GM18951 (cell line): ENCODE data around the gene CABP7.

ENCODE experiments used
- POLR2A ChIP-seq: IDR thresholded peaks from 4 replicates; pipeline ENCODE4 v1.6.1; 2011; ENCODE audit warnings: mild to moderate bottlenecking; ENCODE audit not compliant: insufficient read length, insufficient read depth; ENCODE audit errors: extremely low read depth
- in situ Hi-C: fragments of 300-500 bp; cut with MboI; formaldehyde crosslinking; loops from one replicate; pipeline ENCODE4 v1.12.0; 2022; ENCODE audit warnings: low sequenced_read_pairs, mixed read lengths, inconsistent platforms; ENCODE audit not compliant: unreplicated experiment

The CABP7 gene

DNA sequence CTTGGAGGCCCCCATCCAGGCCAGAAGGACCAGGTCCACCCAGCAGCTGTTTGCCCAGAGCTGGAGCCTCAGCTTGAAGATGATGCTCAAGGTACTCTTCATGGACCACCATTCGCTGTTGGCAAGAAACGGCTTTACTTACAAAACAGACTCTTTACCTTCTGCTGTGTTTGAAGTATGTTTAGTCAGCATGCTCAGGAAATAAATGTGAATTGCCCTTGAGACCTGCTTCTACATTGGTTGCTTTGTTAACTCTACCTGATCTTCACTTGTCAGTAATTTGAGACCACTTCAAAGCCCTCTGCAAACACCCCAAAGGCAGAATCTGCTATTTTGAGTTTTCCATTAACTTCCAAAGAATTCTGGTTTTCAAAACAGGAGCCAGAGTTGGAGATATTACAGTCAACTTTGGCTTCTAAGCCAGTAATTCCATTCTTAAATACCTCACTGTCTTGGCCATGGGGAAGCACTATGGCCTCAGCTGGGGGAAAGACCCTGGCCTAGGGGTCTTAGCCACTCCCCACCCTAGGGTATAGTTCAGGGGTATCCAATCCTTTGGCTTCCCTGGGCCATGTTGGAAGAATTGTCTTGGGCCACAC is 50.0 kb downstream of the CABP7 start:
- in situ Hi-C loops: no loop called here
- no peak for TF ChIP-seq POLR2A

DNA sequence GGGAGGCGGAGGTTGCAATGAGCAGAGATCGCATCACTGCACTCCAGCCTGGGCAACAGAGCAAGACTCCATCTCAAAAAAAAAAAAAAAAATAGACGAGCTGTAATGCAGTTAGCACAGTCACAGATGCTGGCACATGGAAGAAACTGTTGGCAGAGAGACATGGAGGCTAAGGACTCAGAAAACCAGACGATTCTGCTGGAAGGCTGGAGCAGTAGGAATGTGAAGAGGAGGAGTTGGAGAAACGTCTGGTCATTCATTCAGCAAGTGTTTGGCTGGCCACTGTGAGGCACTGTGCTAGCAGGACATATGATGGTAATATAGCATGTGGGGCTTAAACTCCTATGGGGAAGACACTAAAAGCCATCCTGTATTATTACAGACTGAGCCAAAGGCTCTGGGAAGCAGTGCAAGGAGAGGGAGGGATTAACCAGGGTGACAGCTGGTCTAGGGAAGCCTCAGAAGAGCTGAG is 52.4 kb downstream of the CABP7 start:
- in situ Hi-C loops: no loop called here
- TF ChIP-seq POLR2A: no peak

DNA sequence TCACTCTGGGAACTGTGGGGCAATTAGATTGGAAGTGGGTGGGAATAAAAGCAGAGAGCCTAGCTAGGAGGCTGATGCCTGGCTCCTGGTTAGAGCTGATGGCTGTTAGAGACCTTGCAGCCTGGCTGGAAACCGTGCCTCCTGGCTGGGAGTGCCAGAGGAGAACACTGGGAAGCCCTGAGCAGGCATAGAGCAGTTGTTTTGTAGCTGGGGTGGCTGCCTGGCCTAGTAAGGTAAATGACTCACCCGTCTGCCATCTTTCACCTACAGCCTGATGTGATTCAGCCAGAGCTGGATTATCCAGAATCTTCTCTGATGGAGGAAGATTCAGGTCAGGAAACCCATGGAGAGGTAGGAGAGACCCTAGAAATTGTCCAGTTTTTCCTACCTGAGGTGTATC is 53.4 kb downstream of the CABP7 start:
- no peak for TF ChIP-seq POLR2A
- in situ Hi-C loops: no loop called here

- in situ Hi-C loops: no loop called here
- TF ChIP-seq POLR2A: no peak
Measured at GRCh38 chr22:29780220-29780619, 60.4 kb downstream of the CABP7 start.

DNA sequence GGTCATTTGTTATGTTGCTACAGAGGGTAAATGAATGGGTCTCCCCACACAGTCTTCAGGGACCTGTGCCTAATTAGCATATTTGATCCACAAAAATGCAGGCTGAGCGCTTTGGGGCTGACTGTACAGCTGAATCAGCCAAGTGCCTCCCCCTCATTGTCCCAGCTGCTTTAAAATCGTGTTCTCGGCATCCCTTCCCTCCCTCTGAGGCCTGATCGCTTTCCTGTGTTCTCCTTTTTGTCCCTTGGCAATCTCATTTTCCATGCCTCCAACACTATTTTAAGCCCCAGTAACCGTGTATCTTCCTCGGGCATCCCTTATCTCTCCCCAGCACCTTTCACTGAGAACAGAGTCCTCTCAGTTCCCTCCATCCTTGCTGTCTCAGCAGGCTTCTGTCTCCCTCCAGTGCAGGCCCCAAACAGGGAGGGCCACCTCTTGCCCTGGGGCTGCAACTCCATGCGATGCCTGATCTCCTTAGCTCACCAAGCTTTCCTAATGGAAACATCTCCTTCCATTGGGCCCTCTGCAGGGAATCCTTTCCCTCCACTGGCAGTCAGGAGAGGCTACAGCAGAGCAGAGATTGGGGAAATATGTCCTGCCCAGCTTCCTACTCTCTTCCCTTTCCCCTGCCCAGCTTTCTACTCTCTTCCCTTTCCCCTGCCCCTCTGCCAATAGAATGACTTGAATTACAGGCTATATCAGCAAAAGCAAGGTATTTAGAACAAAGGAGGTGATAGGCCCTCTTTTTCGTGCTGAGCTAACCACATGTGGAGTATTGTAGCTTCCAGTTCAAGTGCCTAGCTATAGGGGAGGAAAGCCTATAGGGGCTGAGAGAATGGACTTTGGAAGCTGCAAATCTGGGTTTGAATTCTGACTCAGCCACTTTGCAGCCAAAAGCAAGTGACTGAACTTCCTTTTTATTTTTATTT is 61.2 kb downstream of the CABP7 start:
- in situ Hi-C loops: no loop called here
- no peak for TF ChIP-seq POLR2A
